ENCODE measurements around the gene WDR86.
A peak's percentile ranks its signal among the peaks of the same experiment; 100 is the strongest.

The WDR86 gene

DNA sequence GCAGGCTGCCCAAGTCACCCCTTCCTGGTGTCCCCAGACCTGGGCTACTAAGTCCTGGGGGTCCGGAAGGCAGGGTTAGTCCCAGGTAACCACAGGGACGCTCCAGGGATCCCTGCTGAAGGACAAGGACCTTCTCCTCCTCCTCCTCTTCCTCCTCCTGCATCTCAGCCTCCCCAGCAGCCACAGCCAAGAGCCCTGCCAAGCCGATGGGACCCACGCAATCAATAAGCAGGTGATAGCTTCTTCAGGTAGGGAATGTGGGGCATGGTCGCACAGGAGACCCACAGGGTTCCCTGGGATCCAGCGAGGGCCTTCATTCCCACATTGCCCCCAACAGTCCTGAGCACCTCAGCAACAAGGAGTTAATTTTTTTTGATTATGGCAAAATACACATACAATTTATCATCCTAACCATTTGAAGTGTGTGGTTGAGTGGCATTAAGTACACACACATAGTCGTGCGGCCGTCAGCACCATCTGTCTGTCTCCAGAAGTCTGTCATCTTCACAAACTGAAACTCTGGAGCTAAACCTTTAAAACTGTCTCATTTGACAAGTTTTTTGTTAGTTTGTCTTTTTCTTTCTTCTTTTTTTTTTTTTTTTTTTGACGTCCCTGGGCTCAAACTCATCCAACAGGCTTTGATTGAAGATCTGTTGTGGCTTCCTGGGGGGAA is 18.0 kb upstream of the WDR86 start:
- DNase-seq (ENCODE audit: low spot score) = no peak

GRCh38 chr7:151426904-151427704 is 17.3 kb upstream of the WDR86 start:
- DNase-seq (ENCODE audit: low spot score) = no peak

DNA sequence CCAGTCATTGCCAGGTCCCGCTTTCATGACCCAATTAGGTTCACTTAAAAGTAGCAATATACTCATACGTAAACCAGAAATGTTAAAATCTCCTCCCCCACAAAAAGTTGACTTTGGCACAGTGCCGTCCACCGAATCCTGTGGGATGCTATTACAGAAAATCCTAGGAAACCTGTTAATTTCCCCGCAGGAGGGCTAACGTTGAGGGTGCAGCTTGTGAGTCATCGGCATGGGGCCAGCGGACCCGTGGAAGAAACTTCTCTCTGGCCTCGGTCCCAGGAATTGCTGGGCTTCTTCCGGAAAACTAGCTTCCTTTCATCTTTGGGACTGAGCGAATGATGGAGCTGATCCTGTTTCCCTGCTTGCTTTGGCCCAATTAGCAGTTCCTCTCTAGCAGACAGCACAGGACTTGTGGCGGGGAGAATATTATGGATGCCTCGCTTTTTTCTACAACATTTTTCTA is 16.6 kb upstream of the WDR86 start:
- DNase-seq (ENCODE audit: low spot score) = no peak

- DNase-seq (ENCODE audit: low spot score) = no peak
Observed at GRCh38 chr7:151425670-151426440, 16.0 kb upstream of the WDR86 start.

DNA sequence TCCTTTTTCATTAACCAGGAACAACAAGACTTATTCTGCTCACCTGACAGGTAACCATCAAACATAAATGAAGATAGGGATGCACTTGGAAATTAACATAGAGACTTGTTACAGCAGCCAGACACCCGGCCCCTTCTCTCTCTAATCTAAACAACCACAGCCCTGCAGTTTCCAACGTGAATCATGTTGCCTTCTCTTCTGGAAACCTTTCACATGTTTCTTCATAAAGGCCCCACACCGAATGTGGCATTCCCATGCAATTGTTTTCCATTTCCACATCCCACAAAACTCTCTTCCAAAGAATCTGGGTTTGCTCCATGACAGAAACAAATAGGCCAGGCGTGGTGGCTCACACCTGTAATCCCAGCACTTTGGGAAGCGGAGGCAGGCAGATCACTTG is 15.0 kb upstream of the WDR86 start:
- no peak for DNase-seq (ENCODE audit: low spot score)

DNA sequence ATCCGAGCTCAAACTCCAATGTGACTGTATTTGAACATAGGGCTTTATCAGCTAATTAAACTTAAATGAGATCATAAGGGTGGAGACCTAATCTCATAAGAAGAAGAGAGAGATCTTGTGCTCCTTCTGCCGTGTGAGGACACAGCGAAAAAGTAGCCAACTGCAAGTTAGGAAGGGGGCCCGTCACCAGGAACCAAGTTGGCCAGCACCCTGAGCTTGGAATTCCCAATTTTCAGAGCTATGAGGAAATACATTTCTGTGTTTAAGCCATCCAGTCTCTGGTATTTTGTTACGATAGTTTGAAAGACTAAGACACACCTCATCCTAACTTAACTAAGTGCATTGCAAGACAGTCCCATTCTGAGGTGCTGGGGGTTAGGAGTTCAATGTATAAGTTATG is 14.1 kb upstream of the WDR86 start:
- DNase-seq (ENCODE audit: low spot score) = no peak

- no peak for DNase-seq (ENCODE audit: low spot score)
Observed at GRCh38 chr7:151423226-151423625, 13.4 kb upstream of the WDR86 start.

DNA sequence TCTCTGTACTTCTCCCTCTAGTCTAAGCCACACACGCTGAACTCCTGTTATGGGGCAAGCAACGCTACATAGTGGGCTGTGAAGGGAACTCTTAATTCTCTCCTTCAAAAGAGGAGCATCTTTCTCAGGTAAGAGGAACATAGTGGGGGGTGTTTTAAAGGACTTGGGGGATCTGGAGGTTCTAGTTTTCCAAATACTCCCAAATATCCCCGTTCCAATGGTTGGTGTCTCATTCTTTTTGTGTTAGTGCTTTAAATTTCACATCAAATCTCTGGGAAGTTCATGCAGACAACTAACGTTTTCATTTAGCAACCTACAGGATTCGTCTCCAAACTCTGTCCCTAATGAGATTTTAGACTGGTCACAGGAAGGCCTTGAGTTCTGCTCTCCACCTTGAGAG is 12.4 kb upstream of the WDR86 start:
- no peak for DNase-seq (ENCODE audit: low spot score)

GRCh38 chr7:151420144-151420543 is 10.3 kb upstream of the WDR86 start:
- DNase-seq (ENCODE audit: low spot score) = no peak

DNA sequence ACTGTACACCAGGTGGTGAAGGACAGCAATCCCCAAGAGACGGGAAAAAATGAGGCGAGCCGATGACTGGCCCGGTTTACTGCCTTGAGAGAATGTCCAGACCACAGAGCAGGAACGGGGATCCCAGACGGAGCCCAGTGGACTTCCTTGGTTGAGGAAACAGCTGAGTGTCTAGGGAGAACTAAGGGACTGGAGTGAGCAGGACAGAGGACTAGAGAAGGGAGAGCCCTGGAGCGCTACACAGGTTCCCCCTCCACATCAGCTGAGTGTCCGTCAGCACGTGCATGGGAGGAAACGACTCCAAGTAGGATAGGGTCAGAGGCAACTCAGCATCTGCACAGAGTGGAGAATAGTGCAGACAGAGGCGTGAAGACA is 7.1 kb upstream of the WDR86 start:
- DNase-seq (ENCODE audit: low spot score) = no peak

GRCh38 chr7:151416112-151416940 is 6.5 kb upstream of the WDR86 start:
- no peak for DNase-seq (ENCODE audit: low spot score)

GRCh38 chr7:151415375-151416105 is 5.7 kb upstream of the WDR86 start:
- no peak for DNase-seq (ENCODE audit: low spot score)

DNA sequence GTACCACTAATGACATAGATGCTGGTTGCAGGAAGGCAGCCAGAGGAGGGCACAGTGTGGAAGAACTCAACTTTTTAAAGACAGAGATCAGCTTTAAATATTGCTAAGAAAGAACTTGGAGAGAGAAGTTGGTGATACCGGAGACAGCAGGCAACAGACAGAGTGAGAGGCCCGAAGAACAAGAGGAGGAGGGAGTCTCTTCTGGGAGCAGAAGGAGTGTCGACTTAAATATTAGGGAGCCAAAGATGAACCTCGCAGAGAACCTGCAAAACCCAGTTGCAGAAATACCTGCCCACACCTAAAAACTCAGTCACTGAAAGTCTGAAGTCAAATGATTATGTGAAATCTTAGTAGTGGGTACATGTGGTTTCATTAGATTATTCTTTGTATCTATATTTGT is 3.4 kb upstream of the WDR86 start:
- peak; percentile 30 for DNase-seq (ENCODE audit: low spot score)

- DNase-seq (ENCODE audit: low spot score) = no peak
Observed at GRCh38 chr7:151412318-151412717, 2.5 kb upstream of the WDR86 start.

GRCh38 chr7:151411551-151411950 is 1.7 kb upstream of the WDR86 start:
- no peak for DNase-seq (ENCODE audit: low spot score)

DNA sequence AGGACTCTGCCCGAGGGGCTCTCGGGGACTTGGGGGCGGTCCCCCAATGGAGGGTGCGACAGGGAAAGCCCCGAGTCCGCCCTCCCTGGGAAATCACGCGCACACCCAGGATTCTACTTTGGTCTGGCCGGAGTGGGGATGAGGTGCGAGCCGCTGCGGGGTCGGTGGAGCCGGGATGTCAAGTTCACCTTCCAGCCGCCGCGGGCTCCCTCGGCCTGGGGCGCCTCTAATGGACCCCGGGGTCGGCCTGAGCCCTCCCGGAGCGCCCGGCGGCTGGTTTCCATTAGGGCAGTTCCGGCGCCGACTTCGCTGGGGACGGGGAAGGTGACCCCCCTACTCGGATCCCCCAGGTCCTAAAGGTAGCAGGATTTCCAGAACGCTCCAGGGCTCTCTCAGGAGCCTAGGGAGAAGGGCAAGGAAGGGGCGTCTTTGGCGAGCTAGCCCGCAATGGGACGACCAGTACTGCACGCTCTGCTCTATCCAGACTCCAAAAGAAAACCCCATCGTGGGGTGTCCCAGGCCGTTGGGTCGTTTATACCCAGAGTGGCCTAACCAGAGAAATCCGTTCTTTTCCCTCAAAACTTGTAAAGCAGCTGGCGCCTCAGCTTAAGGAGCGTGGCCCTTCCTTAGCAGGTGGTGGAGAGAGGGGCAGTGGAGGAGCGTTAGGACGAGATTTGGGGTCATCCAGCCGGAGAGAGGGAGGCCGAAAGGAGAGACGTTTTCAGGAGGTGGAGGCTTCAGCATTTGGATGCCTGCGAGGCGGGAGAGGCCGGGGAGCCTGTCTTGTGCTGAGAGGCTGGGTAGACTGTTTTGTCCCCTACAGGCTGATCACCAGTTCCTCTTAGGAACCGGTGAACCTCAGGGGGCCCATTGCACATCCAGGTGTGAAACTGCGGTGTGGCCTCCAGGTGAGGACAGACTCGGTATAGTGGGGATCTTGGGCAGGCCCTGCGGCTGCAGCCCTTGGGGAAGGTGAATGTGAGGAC is 860 bp upstream of the WDR86 start:
- no peak for DNase-seq (ENCODE audit: low spot score)

DNA sequence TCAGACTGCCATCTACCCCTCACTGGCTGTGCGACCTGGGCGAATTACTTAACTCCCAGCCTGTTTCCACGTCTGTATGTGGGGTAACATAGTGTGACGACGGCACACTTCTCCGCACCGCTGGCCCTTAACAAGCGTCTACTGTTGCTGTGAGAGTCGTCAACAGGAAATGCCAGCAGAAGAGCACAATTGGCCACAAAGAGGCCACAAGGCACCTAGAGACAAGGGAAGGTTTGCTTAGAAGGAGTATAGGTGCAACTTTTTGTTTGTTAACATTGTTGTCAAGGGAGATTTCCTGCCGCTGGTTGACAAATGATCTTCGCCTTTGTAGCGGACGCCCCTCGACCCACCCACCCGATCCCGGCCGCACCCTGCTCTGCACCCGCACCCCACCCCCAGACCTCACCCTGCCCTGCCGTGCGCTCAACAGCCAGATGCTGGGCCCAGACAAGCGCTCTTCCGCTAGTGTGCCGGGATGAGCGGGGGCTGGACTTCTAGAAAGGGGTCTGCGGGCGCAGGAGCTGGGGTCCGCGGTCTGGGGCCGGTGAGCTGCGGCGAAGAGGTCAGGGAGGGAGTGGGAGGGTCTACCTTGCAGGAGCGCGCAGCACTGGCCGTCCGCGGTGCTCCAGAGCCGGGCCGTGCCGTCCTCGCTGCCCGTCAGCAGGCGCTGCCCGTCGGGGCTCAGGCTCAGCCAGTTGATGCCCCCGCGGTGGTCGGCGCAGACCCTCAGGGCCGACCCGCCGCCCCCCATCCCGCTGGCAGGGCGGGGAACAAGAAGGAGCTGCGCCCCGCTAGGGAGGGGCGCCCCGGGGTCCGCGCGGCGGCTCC is 785 bp downstream of the WDR86 start:
- DNase-seq (ENCODE audit: low spot score) = no peak

GRCh38 chr7:151408498-151408838 is 1.4 kb downstream of the WDR86 start:
- DNase-seq (ENCODE audit: low spot score) = no peak

DNA sequence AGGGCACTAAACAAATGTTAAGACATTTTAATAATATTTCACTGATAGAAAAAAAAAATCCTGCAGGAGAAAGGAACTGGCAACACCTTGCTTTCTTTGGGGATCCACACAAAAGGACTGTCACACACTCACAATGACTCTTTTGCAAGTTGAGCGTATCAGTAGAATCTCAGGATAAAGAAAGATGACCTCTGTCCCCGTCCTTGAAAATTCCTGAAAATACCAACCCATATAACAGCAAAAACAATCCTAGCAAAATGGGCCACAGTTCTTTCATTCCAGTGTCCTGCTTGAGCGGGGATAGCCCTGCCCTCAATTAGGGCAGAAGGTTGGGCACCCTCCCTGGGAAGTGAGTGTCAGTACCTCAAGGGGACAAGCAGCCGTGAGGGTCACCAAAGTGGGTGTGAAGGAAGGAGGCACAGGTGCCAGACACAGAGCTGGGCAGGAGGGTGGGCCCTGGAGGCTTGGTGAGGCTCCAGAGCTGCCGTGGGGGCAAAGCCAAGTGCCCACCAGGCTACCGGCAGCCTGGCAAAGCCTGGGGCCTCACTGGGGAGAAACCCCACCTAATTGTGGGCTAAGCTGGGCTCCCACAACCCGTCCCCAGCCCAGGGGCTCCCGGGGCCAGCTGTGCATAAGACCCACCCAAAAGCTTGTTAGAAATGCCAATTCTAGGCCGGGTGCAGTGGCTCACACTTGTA is 2.8 kb downstream of the WDR86 start:
- DNase-seq (ENCODE audit: low spot score) = no peak
